Endothelial cell of umbilical vein (primary cell): ENCODE measurements around the gene CBLN3.

Source experiments
- CTCF ChIP-seq, 2 donors: IDR thresholded peaks; 1 replicate in 1 of 2; 2 replicates in 1 of 2; pipeline ENCODE4 v1.5.1; 2011; ENCODE audit warnings: low read length in 2 of 2, mild to moderate bottlenecking in 2 of 2, moderate library complexity in 2 of 2, control low read depth in 1 of 2, inconsistent platforms in 1 of 2, low read depth in 1 of 2; ENCODE audit not compliant: insufficient read depth in 1 of 2; ENCODE audit errors: extremely low read depth in 1 of 2
- EZH2 ChIP-seq: IDR thresholded peaks from 2 replicates; pipeline ENCODE4 v1.6.1; 2012; ENCODE audit warnings: borderline replicate concordance, low read depth, mild to moderate bottlenecking, moderate library complexity, low read length, inconsistent platforms; ENCODE audit not compliant: severe bottlenecking

GRCh38 chr14:24463017-24463883, 33.8 kb upstream of the CBLN3 start:
- no peak for TF ChIP-seq CTCF (IDR thresholded peaks at IDR 0.05; ENCODE audit: extremely low read depth in 1 of 2, insufficient read depth in 1 of 2, low read depth in 1 of 2, low read length in 2 of 2)
- no peak for TF ChIP-seq EZH2
